Panc1 (cell line): Measurements from ENCODE around the gene CACNA1D. TPM values are rescaled to one million over a fixed set of nuclear protein-coding genes. Genes with fewer than 3 reads are reported as not detected.
A peak's percentile ranks its signal among the peaks of the same experiment; 100 is the strongest.

ENCODE experiments used
- ATAC-seq: fragments of 200-7000 bp; cut with Tn5 transposase; 2 replicates; pipeline ENCODE4 v1.9.1; 2020; ENCODE audit warnings: mild to moderate bottlenecking, moderate library complexity
- BruUV-seq: library from RNA; stranded (reverse); fragments of 400-500 nt; replicated peaks from 2 replicates; lab custom pipeline; 2021; lab: Mats Ljungman, UMichigan
- CTCF ChIA-PET: fragments of 300-600 bp; sonication (Branson Sonifier 250); formaldehyde crosslinking; loops from one replicate; lab custom pipeline; 2022; ENCODE audit warnings: antibody characterized with exemption; lab: Charles Lee
- POLR2A ChIA-PET: fragments of 300-600 bp; sonication (Branson Sonifier 250); formaldehyde crosslinking; loops from one replicate; lab custom pipeline; 2022; ENCODE audit warnings: antibody characterized with exemption; lab: Charles Lee
- DNase-seq: peaks from one replicate; pipeline ENCODE4 v3.0.0-alpha.2; 2010; ENCODE audit warnings: low read depth, low spot score
- H3K27ac ChIP-seq: 2 replicates; pipeline ENCODE4 v1.5.1; 2011; ENCODE audit warnings: mild to moderate bottlenecking, low read length, inconsistent platforms
- H3K27me3 ChIP-seq: fragments of 200-500 bp; sonication (Bioruptor generic); 2 replicates; pipeline ENCODE4 v1.6.0; 2014; ENCODE audit warnings: low read length, inconsistent platforms; ENCODE audit not compliant: control insufficient read depth, insufficient read depth
- H3K36me3 ChIP-seq: fragments of 200-500 bp; sonication (Bioruptor generic); 2 replicates; pipeline ENCODE4 v1.5.1; 2014; ENCODE audit warnings: inconsistent platforms, mild to moderate bottlenecking, low read length, moderate library complexity; ENCODE audit not compliant: control insufficient read depth, insufficient read depth
- H3K4me1 ChIP-seq: 2 replicates; pipeline ENCODE4 v1.5.1; 2011; ENCODE audit warnings: inconsistent platforms, mild to moderate bottlenecking, low read length, moderate library complexity; ENCODE audit not compliant: control insufficient read depth, insufficient read depth
- H3K4me3 ChIP-seq, 2 experiments: 2 replicates each; pipeline ENCODE4 v1.5.1; 2011 to 2012; ENCODE audit warnings: low read depth in 2 of 2, low read length in 2 of 2, mild to moderate bottlenecking in 2 of 2, inconsistent platforms in 1 of 2, moderate library complexity in 1 of 2
- H3K9me3 ChIP-seq: fragments of 200-500 bp; sonication (Bioruptor generic); 2 replicates; pipeline ENCODE4 v1.5.1; 2014; ENCODE audit warnings: low read depth, mild to moderate bottlenecking, inconsistent platforms, low read length, moderate library complexity; ENCODE audit not compliant: control insufficient read depth, insufficient read depth
- CTCF ChIP-seq: fragments of 450-650 bp; IDR thresholded peaks from 2 replicates; pipeline ENCODE4 v1.5.1; 2017; ENCODE audit warnings: mild to moderate bottlenecking
- POLR2AphosphoS5 ChIP-seq: IDR thresholded peaks from 2 replicates; pipeline ENCODE4 v1.6.1; 2012; ENCODE audit warnings: mild to moderate bottlenecking, low read depth, low read length, moderate library complexity
- REST ChIP-seq, 2 experiments: IDR thresholded peaks; 2 replicates each; pipeline ENCODE4 v1.6.1; 2011 to 2012; ENCODE audit warnings: low read depth in 2 of 2, control low read depth in 1 of 2, low read length in 1 of 2, mild to moderate bottlenecking in 1 of 2, moderate library complexity in 1 of 2; ENCODE audit not compliant: insufficient read depth in 1 of 2
- SIN3A ChIP-seq: IDR thresholded peaks from 2 replicates; pipeline ENCODE4 v1.6.1; 2012; ENCODE audit warnings: low read depth, mild to moderate bottlenecking, low read length, moderate library complexity, borderline replicate concordance; ENCODE audit not compliant: insufficient read depth
- TCF7L2 ChIP-seq: IDR thresholded peaks from 2 replicates; pipeline ENCODE4 v1.6.1; 2011; ENCODE audit warnings: mild to moderate bottlenecking, low read depth, low read length, inconsistent platforms
- in situ Hi-C: cut with HindIII; loops from 2 replicates; pipeline ENCODE4 v1.10.0; 2016; ENCODE audit warnings: low sequenced_read_pairs, low pct_unique_long_range_greater_than_20kb
- intact Hi-C: fragments of 100-400 bp; cut with micrococcal nuclease; formaldehyde crosslinking; loops from one replicate; pipeline ENCODE4 v1.10.0; 2022; ENCODE audit not compliant: unreplicated experiment
- total RNA-seq: library from RNA; stranded (reverse); gene quantifications from one replicate; pipeline ENCODE4 v1.2.1, GENCODE V29; 2021; ENCODE audit not compliant: unreplicated experiment

The CACNA1D gene
- total RNA-seq, 1 experiment from 2014 or later, result 23.0 TPM

- peak; percentile 82 for ATAC-seq
- intact Hi-C loops, result no loop called here
These were observed 136.1 kb downstream of the CACNA1D start for GRCh38 chr3:53630547-53630946.

GRCh38 chr3:53633197-53633787 is 138.9 kb downstream of the CACNA1D start:
- BruUV-seq, result no TSS peak
- Histone ChIP-seq H3K27ac (no peak overlapping the region), H3K4me3 (no peak overlapping the region), H3K36me3 (no peaks in the 10 kb centered on the region), H3K9me3 (no peaks in the 10 kb centered on the region), H3K4me1 (no peaks in the 10 kb centered on the region; the same call in none of the 2 replicates), H3K27me3 (no peaks in the 10 kb centered on the region)
- ATAC-seq (no peak), DNase-seq (no peak)
- in situ Hi-C loops (no loop called here), intact Hi-C loops (no loop called here)
- POLR2A ChIA-PET, result no interaction called here
- CTCF ChIA-PET, result no interaction called here
- TF ChIP-seq TCF7L2 (no peak), SIN3A (no peak), REST (IDR thresholded peaks at IDR 0.05; ENCODE audit: insufficient read depth in 1 of 2, low read depth in 2 of 2, low read length in 1 of 2) (no peak), CTCF (no peak), POLR2AphosphoS5 (no peak)

More at GRCh38 chr3:53630547-53630946, 136.1 kb downstream of the CACNA1D start:
- DNase-seq, result peak; percentile 53
- H3K36me3 ChIP-seq, result no peaks in the 10 kb centered on the region
- CTCF ChIA-PET, result no interaction called here
- H3K4me1 ChIP-seq, result no peaks in the 10 kb centered on the region; the same call in none of the 2 replicates
- POLR2A ChIA-PET, result no interaction called here
- H3K9me3 ChIP-seq, result no peaks in the 10 kb centered on the region
- TF ChIP-seq SIN3A (no peak), POLR2AphosphoS5 (no peak), CTCF (no peak), REST (IDR thresholded peaks at IDR 0.05; ENCODE audit: insufficient read depth in 1 of 2, low read depth in 2 of 2, low read length in 1 of 2) (no peak), TCF7L2 (no peak)
- in situ Hi-C loops, result no loop called here
- H3K27ac ChIP-seq, result no peak overlapping the region
- no TSS peak for BruUV-seq
- H3K27me3 ChIP-seq, result no peaks in the 10 kb centered on the region
- H3K4me3 ChIP-seq, result no peak overlapping the region
